NCI-H524 treated with DMSO at 0.1 percent for 48 hours (cell line): ENCODE results near the gene KLHL18.
"Not testable (repeated sequence)": the region's sequence is repeated elsewhere in the genome, so short reads cannot be mapped to it uniquely, and the experiment has no call there.

Source experiments
- DNase-seq: peaks from one replicate; lab custom pipeline; 2025; lab: John Stamatoyannopoulos, UW

The KLHL18 gene

GRCh38 chr3:47282424-47283192, at the start of gene KLHL18, which contains the start of gene KIF9:
Gene KLHL18, plus strand, starts transcription at chr3:47282944. Its CDS starts 22 bp downstream, at chr3:47282966.
Gene KIF9, minus strand, starts transcription at chr3:47282799. Its CDS starts 5,425 bp downstream, at chr3:47277374.
- DNase-seq, result peak; percentile 50

DNA sequence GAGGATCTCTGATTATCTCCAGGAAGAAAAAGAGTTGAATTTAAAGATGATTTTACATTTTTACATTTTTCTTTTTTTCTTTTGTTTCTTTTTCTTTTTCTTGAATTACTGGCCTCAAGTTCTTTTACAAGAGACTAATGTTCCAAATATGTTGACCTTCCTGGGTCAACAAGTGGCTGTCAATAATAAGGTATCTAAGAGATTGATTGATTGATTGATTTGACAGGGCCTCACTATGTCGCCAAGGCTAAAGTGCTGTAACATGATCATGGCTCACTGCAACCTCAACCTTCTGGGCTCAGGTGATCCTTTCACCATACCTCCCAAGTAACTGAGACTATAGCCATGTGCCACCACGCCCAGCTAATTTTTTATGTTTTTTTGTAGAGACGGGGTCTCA, 44.7 kb upstream of the KLHL18 start:
- DNase-seq, result no peak

DNA sequence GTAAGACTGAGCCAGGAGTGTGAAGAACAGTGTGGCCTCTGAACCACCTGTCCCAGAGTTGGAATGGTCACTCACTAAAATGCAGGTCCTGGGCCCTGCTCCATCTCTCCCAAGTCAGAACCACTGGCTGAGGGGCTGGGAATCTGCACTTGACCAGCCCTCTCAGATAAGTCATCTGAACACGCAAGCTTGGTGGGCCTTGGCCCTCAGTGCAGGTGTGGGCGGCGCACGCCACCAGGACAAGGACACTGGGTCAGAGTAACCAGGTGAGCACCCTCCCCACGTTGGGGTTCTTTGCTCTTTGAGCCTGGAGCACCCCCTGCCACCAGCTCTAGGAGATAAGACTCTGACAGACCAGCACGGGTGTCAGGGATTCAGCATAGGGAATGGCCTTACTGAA, 42.8 kb upstream of the KLHL18 start:
- DNase-seq, result no peak

GRCh38 chr3:47243419-47244147, 39.2 kb upstream of the KLHL18 start:
- no peak for DNase-seq

GRCh38 chr3:47244531-47245100, 38.1 kb upstream of the KLHL18 start:
- DNase-seq, result no peak

DNA sequence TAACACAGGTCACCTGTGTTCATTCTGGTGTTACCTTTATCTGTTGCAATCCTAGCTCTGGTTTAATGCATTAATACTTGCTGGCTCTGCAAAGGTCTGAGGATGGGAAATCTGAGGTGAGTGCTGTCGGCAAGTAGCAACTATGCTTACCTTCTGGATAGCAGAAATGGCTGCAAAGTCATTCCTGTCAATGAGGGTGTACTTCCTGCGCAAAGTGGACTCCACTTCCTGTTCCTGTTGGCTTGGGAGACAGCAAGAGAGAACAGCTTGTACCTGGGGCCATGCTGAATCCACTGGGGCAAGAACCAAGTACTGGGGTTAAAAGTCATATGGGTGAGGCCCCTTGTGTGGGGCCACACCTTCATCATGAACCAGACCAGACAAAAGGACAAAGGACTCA, 37.5 kb upstream of the KLHL18 start:
- DNase-seq, result no peak

DNA sequence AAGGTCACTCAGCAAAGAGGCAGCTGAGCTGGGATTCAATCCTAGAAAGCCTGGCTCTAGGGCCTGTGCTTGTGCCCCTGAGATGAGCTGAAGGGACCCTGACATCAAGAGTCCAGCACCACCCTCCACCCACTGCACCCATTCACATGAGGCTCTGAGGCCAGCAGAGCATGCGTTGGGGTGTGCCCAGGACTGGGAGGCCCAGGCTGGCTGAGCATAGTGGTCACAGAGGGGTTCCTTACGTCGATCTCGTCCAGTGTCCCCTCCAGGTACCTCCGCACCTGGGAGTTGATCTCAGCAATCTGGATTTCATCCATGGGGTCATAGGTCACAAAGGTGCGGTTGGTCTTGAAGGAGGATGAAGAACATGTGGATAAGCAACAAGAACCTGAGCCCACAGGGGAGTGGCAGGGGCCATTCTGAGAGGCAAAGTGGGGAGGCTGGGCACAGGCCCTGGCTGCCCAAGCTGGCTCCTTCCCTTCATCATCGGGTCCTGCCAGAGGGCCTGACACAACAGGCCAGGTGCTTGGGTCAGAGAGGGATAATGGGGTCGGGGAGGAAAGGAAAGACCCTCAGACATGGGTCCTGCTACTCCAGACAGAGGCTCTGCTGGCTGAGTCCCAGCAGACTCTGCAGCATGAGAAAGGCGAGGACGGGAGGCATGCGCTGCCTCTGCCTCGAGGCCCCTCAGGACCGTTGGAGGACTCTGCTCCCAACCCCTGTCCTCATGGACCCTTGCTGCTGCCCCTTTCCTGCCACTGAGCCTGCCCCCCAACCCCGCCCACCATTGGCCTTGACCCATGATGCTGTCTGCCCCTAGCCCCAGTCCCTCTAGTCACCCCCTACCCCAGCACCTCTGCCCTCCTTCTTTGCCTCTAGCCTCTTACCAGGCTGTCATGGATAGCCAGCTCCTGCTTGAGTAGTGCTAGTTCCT, 35.3 kb upstream of the KLHL18 start:
- DNase-seq, result no peak

DNA sequence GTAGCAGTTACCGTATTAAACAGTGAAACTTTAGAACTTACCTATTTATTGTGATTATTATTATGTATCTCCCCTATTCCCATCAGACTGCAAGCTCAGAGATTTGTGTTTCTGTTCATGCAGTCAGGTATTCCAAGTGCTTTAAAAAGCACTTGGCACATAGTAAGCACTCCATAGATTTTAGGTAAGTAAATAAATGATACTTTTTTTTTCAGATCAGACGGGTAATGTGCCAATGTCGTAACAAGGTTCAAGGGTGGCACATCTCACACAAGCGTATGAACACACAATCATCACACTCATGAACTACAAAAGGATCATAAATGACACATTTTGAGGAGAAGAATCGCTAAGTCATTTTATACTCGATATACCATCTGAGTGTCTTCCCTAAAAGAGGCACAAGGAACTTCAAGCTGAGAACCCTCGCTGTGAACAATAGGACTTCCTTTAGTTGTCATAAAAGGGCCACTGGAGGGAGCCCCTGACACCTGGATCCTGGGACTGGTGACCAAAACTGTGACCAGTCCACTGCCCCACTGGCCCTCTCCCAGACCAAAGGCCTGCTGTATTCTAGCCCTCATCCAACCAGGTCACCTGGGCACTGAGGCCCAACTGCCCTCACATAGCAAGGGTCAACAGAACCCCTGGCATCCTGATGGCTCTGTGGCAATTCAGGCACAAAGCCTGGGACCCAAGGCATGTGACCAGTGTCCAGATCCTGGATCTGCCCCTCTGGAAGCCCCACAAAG, 32.3 kb upstream of the KLHL18 start:
- DNase-seq, result no peak

- not testable (repeated sequence) for DNase-seq
These were observed 31.7 kb upstream of the KLHL18 start for GRCh38 chr3:47251085-47251484.

- DNase-seq, result no peak
These were observed 31.1 kb upstream of the KLHL18 start for GRCh38 chr3:47251689-47252088.

GRCh38 chr3:47256331-47256730, 26.4 kb upstream of the KLHL18 start:
- not testable (repeated sequence) for DNase-seq

DNA sequence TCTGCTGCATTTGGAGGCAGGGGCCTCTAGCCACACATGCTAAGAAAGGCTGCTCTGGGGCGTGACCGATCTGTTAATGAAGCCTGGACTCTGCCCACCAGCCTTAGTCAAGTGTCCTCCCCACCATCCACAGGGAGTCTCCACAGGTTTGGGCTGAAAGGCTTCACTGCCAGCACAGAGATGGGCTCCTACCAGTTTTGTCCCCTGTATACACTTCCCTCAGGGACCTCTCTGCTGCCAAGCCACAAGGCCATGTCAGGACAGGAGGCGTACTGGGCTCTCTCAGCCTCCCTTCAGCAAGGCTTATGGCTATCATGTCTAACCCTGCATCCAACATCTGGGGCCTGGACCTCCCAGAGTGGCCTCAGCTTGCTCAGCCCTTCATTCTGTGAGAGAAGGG, 23.6 kb upstream of the KLHL18 start:
- no peak for DNase-seq

DNA sequence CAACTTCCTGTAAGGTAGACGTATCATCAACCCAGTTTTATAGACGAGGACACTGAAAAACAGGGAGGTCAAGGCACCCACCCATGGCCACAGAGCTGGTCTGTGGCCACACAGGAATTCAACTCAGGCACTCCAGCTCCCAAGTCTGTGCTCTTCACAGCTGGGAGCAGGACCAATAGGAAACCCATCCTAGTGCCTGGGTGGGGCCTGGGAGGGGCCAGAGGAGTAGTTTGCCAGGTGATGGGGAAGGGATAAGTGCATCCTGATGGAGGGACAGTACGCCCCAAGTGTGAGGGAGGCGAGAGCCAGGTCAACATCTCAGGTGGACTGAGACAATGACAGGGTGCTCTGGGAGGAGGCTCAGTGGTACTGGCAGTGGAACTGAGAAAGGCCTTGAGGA, 22.1 kb upstream of the KLHL18 start:
- DNase-seq, result no peak

- no peak for DNase-seq
These were observed 21.4 kb upstream of the KLHL18 start for GRCh38 chr3:47261301-47261700.

DNA sequence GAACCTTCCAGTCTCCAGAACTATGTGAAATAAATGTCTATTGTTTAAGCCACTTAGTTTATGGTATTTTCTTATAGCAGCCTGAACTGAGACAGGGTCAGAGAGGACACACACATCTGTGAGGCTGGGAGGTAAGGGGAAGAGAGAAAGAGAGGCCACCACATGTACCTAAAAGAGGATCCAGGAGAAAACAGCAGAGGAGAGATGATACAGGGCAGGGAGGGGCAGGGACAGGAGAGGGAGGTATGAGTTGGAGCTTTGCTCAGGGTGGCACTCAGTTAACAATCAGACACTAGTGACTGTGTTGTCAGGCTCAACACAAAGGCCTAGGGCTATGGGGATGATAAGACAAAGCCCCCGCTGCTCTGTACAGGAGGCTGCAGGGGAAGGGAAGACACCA, 17.7 kb upstream of the KLHL18 start:
- DNase-seq, result no peak

DNA sequence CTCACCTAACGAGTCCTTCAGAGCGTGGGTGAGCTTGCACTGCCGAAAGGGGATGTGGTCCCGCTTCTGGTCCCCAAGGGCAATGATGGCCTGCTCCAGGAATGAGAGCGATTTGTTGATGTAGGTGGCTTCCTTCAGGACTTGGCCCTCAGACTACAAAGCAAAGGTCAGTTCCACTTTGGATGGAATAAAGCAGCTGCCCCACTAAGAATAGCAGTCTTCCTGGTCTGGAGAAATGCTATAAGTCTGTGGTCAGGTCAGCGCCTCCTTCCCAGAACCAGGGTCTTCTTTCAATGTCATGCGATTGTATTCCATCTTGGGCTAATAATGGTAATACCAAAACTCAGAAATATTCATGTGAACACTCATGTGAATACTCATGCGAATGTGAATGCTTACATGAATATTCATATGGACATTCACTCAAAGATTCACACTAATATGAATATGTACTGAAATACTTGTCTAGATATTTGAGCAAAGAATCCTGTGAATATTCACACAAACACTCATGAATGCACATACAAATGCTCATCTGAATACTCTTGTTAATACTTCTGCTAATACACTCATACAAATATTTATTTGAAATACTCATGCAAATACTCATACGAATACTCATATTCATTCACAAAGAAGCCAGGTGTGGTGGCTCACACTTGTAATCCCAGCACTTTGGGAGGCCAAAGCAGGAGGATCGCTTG, 16.9 kb upstream of the KLHL18 start:
- DNase-seq, result no peak

- no peak for DNase-seq
These were observed 15.8 kb upstream of the KLHL18 start for GRCh38 chr3:47266709-47267489.

DNA sequence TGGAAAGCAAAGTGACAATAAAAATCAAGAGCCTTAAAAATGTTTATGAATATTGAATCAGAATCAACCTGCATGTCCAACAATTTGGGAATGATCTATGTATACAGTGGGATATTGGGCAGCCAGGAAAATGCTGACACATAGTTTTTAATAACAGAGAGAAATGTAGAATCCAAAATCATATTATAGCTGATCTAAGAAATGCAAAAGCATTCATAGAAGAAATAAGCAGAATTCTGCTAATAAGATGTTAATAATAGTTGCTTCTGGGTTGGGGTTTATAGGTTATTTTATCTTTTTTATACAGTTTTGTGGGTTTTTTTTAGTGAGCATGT, 15.3 kb upstream of the KLHL18 start:
- DNase-seq, result no peak

DNA sequence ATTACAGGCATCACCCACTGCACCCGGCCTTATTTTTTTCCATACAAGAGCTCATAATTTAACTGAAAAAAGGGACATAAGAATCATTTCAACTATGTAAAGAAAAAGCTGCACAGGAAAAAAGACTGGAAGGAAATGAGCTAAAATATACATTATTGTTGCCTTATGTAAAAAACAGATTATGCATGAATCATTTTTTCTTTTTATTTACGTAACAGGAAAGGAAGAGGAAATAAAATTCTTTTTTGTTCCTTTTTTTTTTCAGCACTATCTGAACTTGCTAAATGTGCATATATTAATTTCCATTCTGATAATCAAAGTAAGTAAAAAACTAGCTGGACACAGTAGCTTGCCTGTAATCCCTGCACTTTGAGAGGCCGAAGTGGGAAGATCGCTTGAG, 12.2 kb upstream of the KLHL18 start:
- DNase-seq, result no peak

GRCh38 chr3:47273564-47273963, 9.2 kb upstream of the KLHL18 start:
- DNase-seq, result no peak
